SK-N-SH treated with all-trans-retinoic acid at 6 μM for 48 hours (cell line): ENCODE measurements around the gene OR2B6.

Source experiments
- ATAC-seq: fragments of 200-7000 bp; cut with Tn5 transposase; 3 replicates; pipeline ENCODE4 v1.9.1; 2020; ENCODE audit warnings: mild to moderate bottlenecking, moderate library complexity
- ARNTL ChIP-seq: fragments of 450-650 bp; formaldehyde crosslinking; IDR thresholded peaks from 2 replicates; pipeline ENCODE4 v1.5.0; 2020; ENCODE audit warnings: low read depth, mild to moderate bottlenecking, moderate library complexity, borderline replicate concordance
- BACH2 ChIP-seq: fragments of 250-450 bp; sonication (Bioruptor Pico); IDR thresholded peaks from 2 replicates; pipeline ENCODE4 v1.9.0; 2021; ENCODE audit warnings: mild to moderate bottlenecking, borderline replicate concordance
- CREB5 ChIP-seq: fragments of 250-450 bp; sonication (Bioruptor Pico); IDR thresholded peaks from 2 replicates; pipeline ENCODE4 v1.5.1; 2020; ENCODE audit warnings: low read depth, mild to moderate bottlenecking, moderate library complexity
- CSDC2 ChIP-seq: fragments of 250-450 bp; sonication (Bioruptor Pico); IDR thresholded peaks from 2 replicates; pipeline ENCODE4 v1.5.0; 2020; ENCODE audit warnings: mild to moderate bottlenecking, moderate library complexity
- CSRNP3 ChIP-seq: fragments of 250-450 bp; sonication (Bioruptor Pico); IDR thresholded peaks from 2 replicates; pipeline ENCODE4 v1.5.1; 2021; ENCODE audit warnings: mild to moderate bottlenecking, moderate library complexity
- ESRRG ChIP-seq: fragments of 250-450 bp; sonication (Bioruptor Pico); IDR thresholded peaks from 2 replicates; pipeline ENCODE4 v1.6.1; 2021; ENCODE audit warnings: mild to moderate bottlenecking
- GLIS3 ChIP-seq: fragments of 250-450 bp; sonication (Bioruptor Pico); IDR thresholded peaks from 2 replicates; pipeline ENCODE4 v1.5.0; 2020; ENCODE audit warnings: mild to moderate bottlenecking, moderate library complexity
- ISL1 ChIP-seq: fragments of 250-450 bp; sonication (Bioruptor Pico); IDR thresholded peaks from 2 replicates; pipeline ENCODE4 v2.1.2; 2022; ENCODE audit warnings: mild to moderate bottlenecking, moderate library complexity
- OSR1 ChIP-seq: fragments of 250-450 bp; sonication (Bioruptor Pico); IDR thresholded peaks from 2 replicates; pipeline ENCODE4 v1.8.0; 2022; ENCODE audit warnings: moderate library complexity, mild to moderate bottlenecking, inconsistent platforms
- POU6F1 ChIP-seq: fragments of 250-450 bp; sonication (Bioruptor Pico); IDR thresholded peaks from 2 replicates; pipeline ENCODE4 v1.8.0; 2021; ENCODE audit warnings: low read depth, mild to moderate bottlenecking, moderate library complexity, borderline replicate concordance
- PPARA ChIP-seq: fragments of 250-450 bp; sonication (Bioruptor Pico); IDR thresholded peaks from 2 replicates; pipeline ENCODE4 v1.5.0; 2020; ENCODE audit warnings: mild to moderate bottlenecking, borderline replicate concordance
- SNAI2 ChIP-seq: fragments of 250-450 bp; sonication (Bioruptor Pico); IDR thresholded peaks from 2 replicates; pipeline ENCODE4 v1.5.0; 2020; ENCODE audit warnings: mild to moderate bottlenecking, moderate library complexity
- TCF4 ChIP-seq: fragments of 250-450 bp; sonication (Bioruptor Pico); IDR thresholded peaks from 2 replicates; pipeline ENCODE4 v1.8.0; 2021; ENCODE audit warnings: mild to moderate bottlenecking, moderate library complexity, borderline replicate concordance
- TOX ChIP-seq: fragments of 250-450 bp; sonication (Bioruptor Pico); IDR thresholded peaks from 2 replicates; pipeline ENCODE4 v1.8.0; 2021; ENCODE audit warnings: mild to moderate bottlenecking, moderate library complexity, borderline replicate concordance
- TSHZ2 ChIP-seq: fragments of 250-450 bp; sonication (Bioruptor Pico); IDR thresholded peaks from 2 replicates; pipeline ENCODE4 v1.5.0; 2020; ENCODE audit warnings: mild to moderate bottlenecking, moderate library complexity
- ZFP3 ChIP-seq: fragments of 250-450 bp; sonication (Bioruptor Pico); IDR thresholded peaks from 2 replicates; pipeline ENCODE4 v1.5.0; 2020; ENCODE audit warnings: mild to moderate bottlenecking, moderate library complexity
- ZFP30 ChIP-seq: fragments of 450-650 bp; formaldehyde crosslinking; IDR thresholded peaks from 2 replicates; pipeline ENCODE4 v1.5.0; 2022; ENCODE audit warnings: mild to moderate bottlenecking, moderate library complexity
- ZNF565 ChIP-seq: fragments of 450-650 bp; formaldehyde crosslinking; conservative IDR thresholded peaks from 2 replicates; pipeline ENCODE4 v1.5.0; 2020; ENCODE audit warnings: low read depth, mild to moderate bottlenecking, moderate library complexity
- ZNF70 ChIP-seq: fragments of 450-650 bp; formaldehyde crosslinking; IDR thresholded peaks from 2 replicates; pipeline ENCODE4 v1.5.0; 2020; ENCODE audit warnings: mild to moderate bottlenecking, moderate library complexity
- ZNF8 ChIP-seq: fragments of 450-650 bp; formaldehyde crosslinking; IDR thresholded peaks from 2 replicates; pipeline ENCODE4 v1.5.0; 2020; ENCODE audit warnings: mild to moderate bottlenecking, moderate library complexity
- TF ChIP-seq, protein P1 (sequence below): fragments of 250-450 bp; sonication (Bioruptor Pico); IDR thresholded peaks from 2 replicates; pipeline ENCODE4 v1.8.0; 2020; ENCODE audit warnings: mild to moderate bottlenecking, moderate library complexity, borderline replicate concordance

Gene OR2B6

DNA sequence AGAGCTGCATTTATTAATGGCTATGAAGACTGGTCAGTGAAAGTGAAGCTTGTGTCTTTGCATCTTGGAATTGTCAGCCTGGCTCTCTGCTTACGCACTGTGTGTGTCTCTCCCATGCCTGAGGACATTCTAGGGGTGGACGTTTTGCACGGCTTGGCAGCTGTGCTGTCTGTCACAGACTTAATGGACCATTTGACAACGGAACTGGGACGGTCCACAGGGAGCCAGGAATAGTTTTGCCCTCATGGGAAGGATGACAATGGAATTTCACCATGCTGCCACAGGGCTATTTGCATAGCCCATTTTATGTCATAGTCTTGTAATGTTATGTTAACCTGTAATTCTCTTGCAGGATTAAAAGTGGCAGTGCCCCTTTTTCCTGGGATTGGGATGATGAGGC lies 44.7 kb downstream of the OR2B6 start:
- TF ChIP-seq CSRNP3 (CRISPR knock-in tag) (no peak), ZNF70 (CRISPR knock-in tag) (no peak), TCF4 (CRISPR knock-in tag) (no peak), ESRRG (no peak), PPARA (CRISPR knock-in tag) (no peak), POU6F1 (CRISPR knock-in tag) (no peak), ISL1 (CRISPR knock-in tag) (no peak), ZFP30 (CRISPR knock-in tag) (no peak), ZNF565 (CRISPR knock-in tag) (no peak), ZFP3 (CRISPR knock-in tag) (no peak), BACH2 (CRISPR knock-in tag) (no peak), OSR1 (CRISPR knock-in tag) (no peak)
- ATAC-seq, result no peak

DNA sequence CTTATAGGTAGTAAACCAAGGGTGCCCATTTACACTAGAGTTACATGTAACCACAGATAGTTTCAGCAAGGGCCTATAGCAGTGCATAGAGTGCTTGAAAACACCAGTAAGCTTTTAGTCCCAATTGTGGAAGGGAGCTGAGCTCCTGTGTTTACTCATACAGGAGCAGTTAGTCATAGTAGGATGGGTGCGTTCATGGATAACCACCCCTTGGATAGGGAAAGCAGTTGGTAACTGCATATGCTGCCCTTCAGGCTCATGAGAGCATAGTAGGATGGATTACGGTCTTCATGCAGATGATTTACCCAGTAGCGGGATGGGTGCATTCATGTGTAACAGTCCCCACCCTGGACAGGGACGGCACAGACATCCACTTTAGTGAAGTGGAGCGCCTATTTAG lies 45.1 kb downstream of the OR2B6 start:
- no peak for ATAC-seq
- TF ChIP-seq ARNTL, result no peak
- TF ChIP-seq CSDC2 (CRISPR knock-in tag), result no peak
- TF ChIP-seq, all 23 proteins: peak for 0

DNA sequence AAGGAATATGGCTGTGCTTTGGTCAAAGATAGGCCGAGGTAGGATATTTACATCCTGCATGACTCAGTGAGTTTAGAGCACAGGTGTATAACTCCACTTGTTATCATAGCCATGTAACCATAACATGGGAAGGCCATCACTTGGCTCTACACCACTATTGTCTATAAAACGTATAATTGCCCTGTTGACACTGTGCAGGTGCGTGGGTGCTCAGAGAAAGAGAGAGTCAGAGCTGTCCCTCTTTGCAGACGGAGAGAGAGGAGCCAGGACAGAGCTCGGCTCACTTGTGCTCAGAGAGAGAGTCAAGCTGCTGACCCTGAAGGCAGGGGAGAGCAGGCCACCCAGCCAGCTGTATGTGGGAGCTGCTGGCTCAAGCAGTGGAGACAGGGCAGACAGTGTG lies 46.0 kb downstream of the OR2B6 start:
- no peak for ATAC-seq
- no peak for TF ChIP-seq CSDC2 (CRISPR knock-in tag)
- no peak for TF ChIP-seq ZNF70 (CRISPR knock-in tag)
- TF ChIP-seq CSRNP3 (CRISPR knock-in tag), result no peak
- no peak for TF ChIP-seq ARNTL
- TF ChIP-seq ZFP30 (CRISPR knock-in tag), result no peak
- TF ChIP-seq CREB5 (CRISPR knock-in tag), result no peak
- TF ChIP-seq BACH2 (CRISPR knock-in tag), result no peak
- no peak for TF ChIP-seq TCF4 (CRISPR knock-in tag)
- TF ChIP-seq ISL1 (CRISPR knock-in tag), result no peak
- no peak for TF ChIP-seq TOX
- TF ChIP-seq SNAI2 (CRISPR knock-in tag), result no peak
- TF ChIP-seq ESRRG, result no peak
- no peak for TF ChIP-seq POU6F1 (CRISPR knock-in tag)
- TF ChIP-seq OSR1 (CRISPR knock-in tag), result no peak
- no peak for TF ChIP-seq GLIS3 (CRISPR knock-in tag)
- no peak for TF ChIP-seq ZNF8

GRCh38 chr6:28003661-28004060 lies 46.6 kb downstream of the OR2B6 start:
- no peak for ATAC-seq
- TF ChIP-seq ISL1 (CRISPR knock-in tag) (no peak), TSHZ2 (CRISPR knock-in tag) (no peak), CREB5 (CRISPR knock-in tag) (no peak), ARNTL (no peak), ESRRG (no peak), OSR1 (CRISPR knock-in tag) (no peak), TOX (no peak), PPARA (CRISPR knock-in tag) (no peak), CSDC2 (CRISPR knock-in tag) (no peak), BACH2 (CRISPR knock-in tag) (no peak), ZFP3 (CRISPR knock-in tag) (no peak), GLIS3 (CRISPR knock-in tag) (no peak)
- TF ChIP-seq, protein P1, sequence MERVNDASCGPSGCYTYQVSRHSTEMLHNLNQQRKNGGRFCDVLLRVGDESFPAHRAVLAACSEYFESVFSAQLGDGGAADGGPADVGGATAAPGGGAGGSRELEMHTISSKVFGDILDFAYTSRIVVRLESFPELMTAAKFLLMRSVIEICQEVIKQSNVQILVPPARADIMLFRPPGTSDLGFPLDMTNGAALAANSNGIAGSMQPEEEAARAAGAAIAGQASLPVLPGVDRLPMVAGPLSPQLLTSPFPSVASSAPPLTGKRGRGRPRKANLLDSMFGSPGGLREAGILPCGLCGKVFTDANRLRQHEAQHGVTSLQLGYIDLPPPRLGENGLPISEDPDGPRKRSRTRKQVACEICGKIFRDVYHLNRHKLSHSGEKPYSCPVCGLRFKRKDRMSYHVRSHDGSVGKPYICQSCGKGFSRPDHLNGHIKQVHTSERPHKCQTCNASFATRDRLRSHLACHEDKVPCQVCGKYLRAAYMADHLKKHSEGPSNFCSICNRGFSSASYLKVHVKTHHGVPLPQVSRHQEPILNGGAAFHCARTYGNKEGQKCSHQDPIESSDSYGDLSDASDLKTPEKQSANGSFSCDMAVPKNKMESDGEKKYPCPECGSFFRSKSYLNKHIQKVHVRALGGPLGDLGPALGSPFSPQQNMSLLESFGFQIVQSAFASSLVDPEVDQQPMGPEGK, result no peak
